GM12878 (cell line): ENCODE measurements around the gene VTI1A. TPM values are rescaled to one million over a fixed set of nuclear protein-coding genes. Genes with fewer than 3 reads are reported as not detected.

ENCODE experiments used
- ATAC-seq: fragments of 200-7000 bp; cut with Tn5 transposase; 3 replicates; pipeline ENCODE4 v1.9.1; 2020; ENCODE audit warnings: mild to moderate bottlenecking, moderate library complexity
- BruUV-seq: library from RNA; stranded (reverse); fragments of 400-500 nt; replicated peaks from 2 replicates; lab custom pipeline; 2021; lab: Mats Ljungman, UMichigan
- CTCF ChIA-PET: fragments of 300-600 bp; sonication (Branson Sonifier 250); formaldehyde crosslinking; extraction: SDS; loops from one replicate; lab custom pipeline; 2021; ENCODE audit warnings: inconsistent platforms; lab: Yijun Ruan, JAX
- POLR2A ChIA-PET: fragments of 350-600 bp; formaldehyde crosslinking; extraction: SDS; loops from one replicate; lab custom pipeline; 2021; ENCODE audit warnings: inconsistent platforms; lab: Charles Lee
- RAD21 ChIA-PET: fragments of 300-600 bp; sonication (Branson Sonifier 250); formaldehyde crosslinking; loops from one replicate; lab custom pipeline; 2023; ENCODE audit warnings: antibody characterized with exemption; ENCODE audit not compliant: unreplicated experiment; lab: Charles Lee
- SMC1A ChIA-PET: fragments of 300-600 bp; sonication (Branson Sonifier 250); formaldehyde crosslinking; loops from one replicate; lab custom pipeline; 2023; ENCODE audit not compliant: unreplicated experiment, uncharacterized antibody; lab: Charles Lee
- DNase-seq: peaks from one replicate; pipeline ENCODE4 v3.0.0-alpha.2; 2011; ENCODE audit warnings: low read depth, low spot score
- FAIRE-seq: peaks from 3 replicates; lab custom pipeline; 2011; peaks lifted over from hg19 to GRCh38; lab: Jason Lieb, UNC
- H2AFZ ChIP-seq: 2 replicates; pipeline ENCODE4 v1.6.0; 2011; ENCODE audit warnings: low read depth, low read length, control low read depth; ENCODE audit not compliant: control insufficient read depth
- H3K27ac ChIP-seq: 2 replicates; pipeline ENCODE4 v1.5.1; 2011; ENCODE audit warnings: control low read depth; ENCODE audit not compliant: control insufficient read depth, insufficient read depth
- H3K27me3 ChIP-seq, 2 experiments: replicated peaks in 1 of 2; 2 replicates each; pipeline versions ENCODE4 v1.6.0 to v1.6.1; 2011; ENCODE audit warnings: low read length in 1 of 2; ENCODE audit not compliant: control insufficient read depth in 2 of 2, insufficient read depth in 2 of 2
- H3K36me3 ChIP-seq, 2 experiments: 2 replicates each; pipeline ENCODE4 v1.5.1; 2011; ENCODE audit warnings: low read length in 1 of 2; ENCODE audit not compliant: control insufficient read depth in 2 of 2, insufficient read depth in 2 of 2
- H3K4me1 ChIP-seq: 2 replicates; pipeline ENCODE4 v1.6.1; 2011; ENCODE audit warnings: mild to moderate bottlenecking, low read length, moderate library complexity, mixed read lengths; ENCODE audit not compliant: control insufficient read depth, insufficient read depth
- H3K4me2 ChIP-seq: 2 replicates; pipeline ENCODE4 v1.6.0; 2011; ENCODE audit warnings: control low read depth; ENCODE audit not compliant: control insufficient read depth, insufficient read depth
- H3K4me3 ChIP-seq: fragments of 200-600 bp; sonication (generic); 2 replicates; pipeline ENCODE4 v1.5.1; 2016
- H3K79me2 ChIP-seq: 2 replicates; pipeline ENCODE4 v1.6.0; 2011; ENCODE audit warnings: low read length; ENCODE audit not compliant: control insufficient read depth, insufficient read depth
- H3K9ac ChIP-seq: 2 replicates; pipeline ENCODE4 v1.8.0; 2011; ENCODE audit warnings: low read length, control low read depth, mixed read lengths; ENCODE audit not compliant: control insufficient read depth, insufficient read depth
- H3K9me3 ChIP-seq: replicated peaks from 3 replicates; pipeline ENCODE4 v1.5.1; 2011; ENCODE audit warnings: mild to moderate bottlenecking, low read length; ENCODE audit not compliant: control insufficient read depth, insufficient read depth
- H4K20me1 ChIP-seq: 2 replicates; pipeline ENCODE4 v1.6.0; 2011; ENCODE audit not compliant: control insufficient read depth, insufficient read depth
- ATF7 ChIP-seq: fragments of 450-650 bp; IDR thresholded peaks from 2 replicates; pipeline ENCODE4 v1.6.1; 2016; ENCODE audit warnings: low read depth, mild to moderate bottlenecking
- CEBPB ChIP-seq, 2 experiments: fragments of 150-350 bp in 1 of 2; IDR thresholded peaks; 2 replicates each; pipeline ENCODE4 v1.6.1; 2012 to 2014; ENCODE audit warnings: low read depth in 2 of 2, low read length in 2 of 2, borderline replicate concordance in 1 of 2, inconsistent platforms in 1 of 2
- FOXM1 ChIP-seq: IDR thresholded peaks from 2 replicates; pipeline ENCODE4 v1.6.1; 2012; ENCODE audit warnings: low read depth, mild to moderate bottlenecking, inconsistent platforms, low read length, moderate library complexity
- GATAD2B ChIP-seq: fragments of 450-650 bp; conservative IDR thresholded peaks from 2 replicates; pipeline ENCODE4 v1.6.1; 2017; ENCODE audit warnings: low read depth, mild to moderate bottlenecking, moderate library complexity
- MLLT1 ChIP-seq: fragments of 450-650 bp; IDR thresholded peaks from 2 replicates; pipeline ENCODE4 v1.6.1; 2016; ENCODE audit warnings: mild to moderate bottlenecking
- RUNX3 ChIP-seq: IDR thresholded peaks from 2 replicates; pipeline ENCODE4 v1.6.1; 2012; ENCODE audit warnings: low read length, inconsistent platforms
- SKIL ChIP-seq: fragments of 450-650 bp; IDR thresholded peaks from 2 replicates; pipeline ENCODE4 v1.6.1; 2017; ENCODE audit warnings: mild to moderate bottlenecking, low read depth, inconsistent platforms; ENCODE audit not compliant: poor library complexity, severe bottlenecking
- SMAD1 ChIP-seq: fragments of 450-650 bp; IDR thresholded peaks from 2 replicates; pipeline ENCODE4 v1.6.1; 2018; ENCODE audit warnings: mild to moderate bottlenecking, low read depth; ENCODE audit not compliant: partially characterized antibody
- TAF1 ChIP-seq: IDR thresholded peaks from 2 replicates; pipeline ENCODE4 v1.6.1; 2011; ENCODE audit warnings: mild to moderate bottlenecking, low read depth, low read length, borderline replicate concordance
- WGBS: methylation state at CpG from one replicate; pipeline ENCODE4 v1.1.6; 2016; ENCODE audit warnings: low lambda C conversion rate; ENCODE audit not compliant: insufficient replicate concordance, insufficient coverage; ENCODE audit errors: missing lambda C conversion rate; 5-methylcytosine and 5-hydroxymethylcytosine counted together
- in situ Hi-C: fragments of 300-500 bp; cut with MboI; formaldehyde crosslinking; loops from 9 replicates; pipeline ENCODE4 v1.14.3; 2018; ENCODE audit warnings: mixed read lengths
- intact Hi-C: fragments of 100-400 bp; cut with micrococcal nuclease; formaldehyde crosslinking; loops from one replicate; pipeline ENCODE4 v1.14.2; 2022; ENCODE audit not compliant: unreplicated experiment
- polyA plus RNA-seq, 11 experiments: library from polyadenylated mRNA; depleted of rRNA in 4 of 11; unstranded in 6 of 11; stranded (reverse) in 5 of 11; fragments of >200 nt; fragmentation: Nextera tagmentation in 4 of 11; fragmentation: Illumina TruSeq in 1 of 11; extraction: Ambion mirVana in 4 of 11; extraction: Trizol in 1 of 11; gene quantifications; 1 replicate in 1 of 11; 2 replicates in 10 of 11; pipeline versions ENCODE4 v1.2.1 to v1.2.3, GENCODE V29; 2011 to 2016; ENCODE audit warnings: inconsistent platforms in 2 of 11, missing spikeins in 2 of 11, low read depth in 1 of 11
- total RNA-seq, 4 experiments: library from RNA; depleted of rRNA in 3 of 4; stranded (reverse); fragments of >200 nt in 3 of 4; fragmentation: Illumina TruSeq in 1 of 4; extraction: Trizol in 1 of 4; gene quantifications; 2 replicates each; pipeline versions ENCODE4 v1.2.1 to v1.2.3, GENCODE V29; 2013 to 2021
- TF ChIP-seq, protein P1 (sequence below): fragments of 150-350 bp; IDR thresholded peaks from 2 replicates; pipeline ENCODE4 v1.6.1; 2014; ENCODE audit warnings: mild to moderate bottlenecking, low read depth, low read length
- TF ChIP-seq, protein P2 (sequence below): IDR thresholded peaks from 2 replicates; pipeline ENCODE4 v1.6.1; 2012; ENCODE audit warnings: improper control_type of control experiment, low read depth, low read length; ENCODE audit not compliant: insufficient replicate concordance

VTI1A gene
- total and polyA plus RNA-seq, 10 of the 15 experiments (the other 5 are each of a cell fraction or from before 2014, with no cell fraction given): 12.4 to 43.2 (median 27.5) TPM

DNA sequence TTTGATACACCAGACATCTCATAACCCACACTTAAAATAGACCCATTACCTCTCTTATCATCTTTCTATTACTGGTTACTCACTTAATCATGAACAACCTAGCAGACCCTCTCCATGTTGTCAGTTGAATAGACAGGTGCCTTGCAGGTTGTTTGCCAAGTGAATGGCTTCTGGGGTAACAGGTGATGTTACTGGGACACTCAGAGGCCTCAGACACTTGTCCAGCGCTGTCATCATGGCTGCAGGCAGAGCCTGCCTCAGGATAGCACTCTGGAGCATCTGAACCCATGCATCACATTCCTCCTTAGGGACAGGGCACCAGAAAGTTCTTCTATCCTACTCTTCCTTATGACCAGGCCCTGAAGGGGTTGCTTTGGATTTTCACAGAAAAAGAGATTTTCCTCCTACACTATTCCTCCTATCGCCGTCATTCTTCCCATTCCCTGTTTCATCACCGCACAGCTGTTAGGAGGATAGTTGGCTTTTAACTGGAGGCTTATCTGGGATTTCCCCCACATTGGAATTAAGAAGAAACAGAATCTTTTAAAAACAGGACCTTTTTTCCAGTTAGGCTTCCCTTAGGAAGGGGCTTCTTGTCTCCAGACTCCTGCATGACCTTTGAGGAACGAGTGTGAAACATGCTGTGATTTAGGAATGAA, 182.1 kb downstream of the VTI1A start:
- Histone ChIP-seq H3K4me1 (no peaks in the 10 kb centered on the region), H3K27ac (no peak overlapping the region), H3K4me2 (no peak overlapping the region), H3K4me3 (no peak overlapping the region), H2AFZ (no peak overlapping the region), H3K27me3 (no peaks in the 10 kb centered on the region), H3K9ac (no peak overlapping the region), H3K9me3 (no peaks in the 10 kb centered on the region), H4K20me1 (no peaks in the 10 kb centered on the region), H3K36me3 (no peaks in the 10 kb centered on the region), H3K79me2 (no peaks in the 10 kb centered on the region)
- BruUV-seq: no TSS peak
- DNase-seq (no peak), ATAC-seq (no peak), FAIRE-seq (no peak)
- in situ Hi-C loops (no loop called here), intact Hi-C loops (no loop called here)
- ChIA-PET CTCF (no interaction called here), RAD21 (no interaction called here), SMC1A (no interaction called here), POLR2A (no interaction called here)
- TF ChIP-seq RUNX3 (no peak), ATF7 (no peak), GATAD2B (no peak), FOXM1 (no peak), CEBPB (IDR thresholded peaks at IDR 0.05; ENCODE audit: borderline replicate concordance in 1 of 2, low read depth in 2 of 2, low read length in 2 of 2) (no peak), SKIL (no peak), MLLT1 (no peak), SMAD1 (no peak), TAF1 (no peak)
- TF ChIP-seq, protein P1, sequence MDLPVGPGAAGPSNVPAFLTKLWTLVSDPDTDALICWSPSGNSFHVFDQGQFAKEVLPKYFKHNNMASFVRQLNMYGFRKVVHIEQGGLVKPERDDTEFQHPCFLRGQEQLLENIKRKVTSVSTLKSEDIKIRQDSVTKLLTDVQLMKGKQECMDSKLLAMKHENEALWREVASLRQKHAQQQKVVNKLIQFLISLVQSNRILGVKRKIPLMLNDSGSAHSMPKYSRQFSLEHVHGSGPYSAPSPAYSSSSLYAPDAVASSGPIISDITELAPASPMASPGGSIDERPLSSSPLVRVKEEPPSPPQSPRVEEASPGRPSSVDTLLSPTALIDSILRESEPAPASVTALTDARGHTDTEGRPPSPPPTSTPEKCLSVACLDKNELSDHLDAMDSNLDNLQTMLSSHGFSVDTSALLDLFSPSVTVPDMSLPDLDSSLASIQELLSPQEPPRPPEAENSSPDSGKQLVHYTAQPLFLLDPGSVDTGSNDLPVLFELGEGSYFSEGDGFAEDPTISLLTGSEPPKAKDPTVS: no peak
- TF ChIP-seq, protein P2, sequence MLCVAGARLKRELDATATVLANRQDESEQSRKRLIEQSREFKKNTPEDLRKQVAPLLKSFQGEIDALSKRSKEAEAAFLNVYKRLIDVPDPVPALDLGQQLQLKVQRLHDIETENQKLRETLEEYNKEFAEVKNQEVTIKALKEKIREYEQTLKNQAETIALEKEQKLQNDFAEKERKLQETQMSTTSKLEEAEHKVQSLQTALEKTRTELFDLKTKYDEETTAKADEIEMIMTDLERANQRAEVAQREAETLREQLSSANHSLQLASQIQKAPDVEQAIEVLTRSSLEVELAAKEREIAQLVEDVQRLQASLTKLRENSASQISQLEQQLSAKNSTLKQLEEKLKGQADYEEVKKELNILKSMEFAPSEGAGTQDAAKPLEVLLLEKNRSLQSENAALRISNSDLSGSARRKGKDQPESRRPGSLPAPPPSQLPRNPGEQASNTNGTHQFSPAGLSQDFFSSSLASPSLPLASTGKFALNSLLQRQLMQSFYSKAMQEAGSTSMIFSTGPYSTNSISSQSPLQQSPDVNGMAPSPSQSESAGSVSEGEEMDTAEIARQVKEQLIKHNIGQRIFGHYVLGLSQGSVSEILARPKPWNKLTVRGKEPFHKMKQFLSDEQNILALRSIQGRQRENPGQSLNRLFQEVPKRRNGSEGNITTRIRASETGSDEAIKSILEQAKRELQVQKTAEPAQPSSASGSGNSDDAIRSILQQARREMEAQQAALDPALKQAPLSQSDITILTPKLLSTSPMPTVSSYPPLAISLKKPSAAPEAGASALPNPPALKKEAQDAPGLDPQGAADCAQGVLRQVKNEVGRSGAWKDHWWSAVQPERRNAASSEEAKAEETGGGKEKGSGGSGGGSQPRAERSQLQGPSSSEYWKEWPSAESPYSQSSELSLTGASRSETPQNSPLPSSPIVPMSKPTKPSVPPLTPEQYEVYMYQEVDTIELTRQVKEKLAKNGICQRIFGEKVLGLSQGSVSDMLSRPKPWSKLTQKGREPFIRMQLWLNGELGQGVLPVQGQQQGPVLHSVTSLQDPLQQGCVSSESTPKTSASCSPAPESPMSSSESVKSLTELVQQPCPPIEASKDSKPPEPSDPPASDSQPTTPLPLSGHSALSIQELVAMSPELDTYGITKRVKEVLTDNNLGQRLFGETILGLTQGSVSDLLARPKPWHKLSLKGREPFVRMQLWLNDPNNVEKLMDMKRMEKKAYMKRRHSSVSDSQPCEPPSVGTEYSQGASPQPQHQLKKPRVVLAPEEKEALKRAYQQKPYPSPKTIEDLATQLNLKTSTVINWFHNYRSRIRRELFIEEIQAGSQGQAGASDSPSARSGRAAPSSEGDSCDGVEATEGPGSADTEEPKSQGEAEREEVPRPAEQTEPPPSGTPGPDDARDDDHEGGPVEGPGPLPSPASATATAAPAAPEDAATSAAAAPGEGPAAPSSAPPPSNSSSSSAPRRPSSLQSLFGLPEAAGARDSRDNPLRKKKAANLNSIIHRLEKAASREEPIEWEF: no peak
- 90% methylated on average over 5 of the region's 5 CpGs for WGBS
